Central memory CD4-positive, alpha-beta T cell (primary cell): ENCODE data around the gene MYO1B.
"Not testable (repeated sequence)": the region's sequence is repeated elsewhere in the genome, so short reads cannot be mapped to it uniquely, and the experiment has no call there.

ENCODE experiments used
- DNase-seq: peaks from one replicate; pipeline ENCODE4 v3.0.0; 2022

The MYO1B gene

GRCh38 chr2:191412353-191412752 is 167.1 kb downstream of the MYO1B start:
- DNase-seq = no peak

- no peak for DNase-seq
Observed at GRCh38 chr2:191415101-191415500, 169.9 kb downstream of the MYO1B start.

- DNase-seq = no peak
Observed at GRCh38 chr2:191415858-191416257, 170.7 kb downstream of the MYO1B start.

- DNase-seq = no peak
Observed at GRCh38 chr2:191417746-191418145, 172.5 kb downstream of the MYO1B start.

GRCh38 chr2:191421950-191422349 is 176.7 kb downstream of the MYO1B start:
- no peak for DNase-seq

- no peak for DNase-seq
Observed at GRCh38 chr2:191427031-191427430, 181.8 kb downstream of the MYO1B start.

GRCh38 chr2:191428141-191428540 is 182.9 kb downstream of the MYO1B start:
- no peak for DNase-seq

- no peak for DNase-seq
Observed at GRCh38 chr2:191430476-191430875, 185.3 kb downstream of the MYO1B start.

GRCh38 chr2:191432121-191432520 is 186.9 kb downstream of the MYO1B start:
- DNase-seq = no peak

GRCh38 chr2:191434072-191434471 is 188.9 kb downstream of the MYO1B start:
- no peak for DNase-seq

- no peak for DNase-seq
Observed at GRCh38 chr2:191435141-191435540, 189.9 kb downstream of the MYO1B start.

GRCh38 chr2:191436368-191437055 is 191.3 kb downstream of the MYO1B start:
- no peak for DNase-seq

- no peak for DNase-seq
Observed at GRCh38 chr2:191439481-191439880, 194.3 kb downstream of the MYO1B start.

- no peak for DNase-seq
Observed at GRCh38 chr2:191441496-191442214, 196.5 kb downstream of the MYO1B start.

- no peak for DNase-seq
Observed at GRCh38 chr2:191443446-191443845, 198.2 kb downstream of the MYO1B start.

- no peak for DNase-seq
Observed at GRCh38 chr2:191446910-191447309, 201.7 kb downstream of the MYO1B start.

GRCh38 chr2:191451116-191451515 is 205.9 kb downstream of the MYO1B start:
- DNase-seq = no peak

GRCh38 chr2:191452065-191452464 is 206.9 kb downstream of the MYO1B start:
- DNase-seq = no peak

- no peak for DNase-seq
Observed at GRCh38 chr2:191453761-191454160, 208.6 kb downstream of the MYO1B start.

GRCh38 chr2:191456506-191456905 is 211.3 kb downstream of the MYO1B start:
- DNase-seq = not testable (repeated sequence)

GRCh38 chr2:191459158-191459557 is 214.0 kb downstream of the MYO1B start:
- no peak for DNase-seq

- no peak for DNase-seq
Observed at GRCh38 chr2:191462370-191462769, 217.2 kb downstream of the MYO1B start.

- DNase-seq = no peak
Observed at GRCh38 chr2:191463790-191464189, 218.6 kb downstream of the MYO1B start.

GRCh38 chr2:191465766-191466420 is 220.7 kb downstream of the MYO1B start:
- no peak for DNase-seq
